ENCODE measurements around the gene SUN1.

Gene SUN1

DNA sequence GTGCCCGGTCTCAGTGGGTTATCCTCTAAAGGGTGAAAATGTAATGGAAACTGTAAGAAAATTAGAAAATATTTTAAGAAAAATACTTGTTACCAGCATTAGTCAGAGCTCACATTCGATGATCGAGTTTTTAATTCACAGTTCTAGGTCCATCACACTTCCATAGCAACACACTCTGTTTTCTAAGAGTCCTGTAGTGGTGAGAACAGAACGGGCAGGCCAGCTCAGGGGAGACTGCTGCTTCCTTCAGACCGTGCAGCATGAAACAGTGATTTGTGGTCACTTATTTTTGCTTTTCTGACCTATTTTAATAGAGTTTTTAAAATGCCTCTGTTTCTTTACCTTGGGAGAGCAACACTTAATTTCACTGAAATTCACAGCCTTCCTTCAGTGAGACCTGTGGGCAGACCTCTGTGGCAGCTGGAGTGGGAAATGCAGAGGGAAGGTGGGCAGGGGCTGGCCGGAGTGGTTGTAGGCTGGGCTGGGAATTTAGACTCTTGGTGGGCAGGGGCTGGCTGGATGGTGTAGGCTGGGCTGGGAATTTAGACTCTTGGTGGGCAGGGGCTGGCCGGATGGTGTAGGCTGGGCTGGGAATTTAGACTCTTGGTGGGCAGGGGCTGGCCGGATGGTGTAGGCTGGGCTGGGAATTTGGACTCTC is 1.5 kb downstream of the SUN1 start:
- Histone ChIP-seq H3K36me3 (ENCODE audit: control insufficient read depth in 2 of 2, insufficient read depth in 1 of 2, low read length in 2 of 2) (peaks cover 6 to 9% of the 10 kb centered on the region in 2 experiments; a peak in 2 of 3 replicates), H3K27ac (ENCODE audit: extremely low read depth, low read depth, low read length) (no peak overlapping the region), H3K4me1 (ENCODE audit: control insufficient read depth, insufficient read depth, low read length) (peaks cover 13% of the 10 kb centered on the region), H3K9me3 (ENCODE audit: control insufficient read depth, insufficient read depth, low read depth, low read length) (no peaks in the 10 kb centered on the region), H3K4me3 (ENCODE audit: low read depth, low read length) (no peak overlapping the region)
- CTCF ChIA-PET: interaction anchor here (0.6 to 1.3 kb wide), 3 partner anchors 15 to 62 kb away, joined by 3 to 5 read pairs (median 3); no protein-coding TSS in a partner anchor
- TF ChIP-seq ZFHX2 (tag by site-specific recombination; conservative IDR thresholded peaks at IDR 0.05) (peak; percentile 54), EGR2 (tag by site-specific recombination; IDR thresholded peaks at IDR 0.05; ENCODE audit: low read depth) (peak; percentile 83), ZNF311 (tag by site-specific recombination; IDR thresholded peaks at IDR 0.05; ENCODE audit: borderline replicate concordance) (no peak), ZNF404 (tag by site-specific recombination; IDR thresholded peaks at IDR 0.05) (no peak)
- POLR2A ChIA-PET: no interaction called here

GRCh38 chr7:834277-834676 is 2.0 kb downstream of the SUN1 start:
- POLR2A ChIA-PET: no interaction called here
- Histone ChIP-seq H3K9me3 (ENCODE audit: control insufficient read depth, insufficient read depth, low read depth, low read length) (no peaks in the 10 kb centered on the region), H3K36me3 (ENCODE audit: control insufficient read depth in 2 of 2, insufficient read depth in 1 of 2, low read length in 2 of 2) (peaks cover 6 to 15% of the 10 kb centered on the region in 2 experiments; a peak in 2 of 3 replicates), H3K4me3 (ENCODE audit: low read depth, low read length) (no peak overlapping the region), H3K27ac (ENCODE audit: extremely low read depth, low read depth, low read length) (no peak overlapping the region), H3K4me1 (ENCODE audit: control insufficient read depth, insufficient read depth, low read length) (peaks cover 13% of the 10 kb centered on the region)
- CTCF ChIA-PET: interaction anchor here (1.3 kb wide), 1 partner anchor 21 kb away, joined by 5 read pairs; no protein-coding TSS in a partner anchor
- no peak for TF ChIP-seq ZNF423 (tag by site-specific recombination; IDR thresholded peaks at IDR 0.05)
- TF ChIP-seq ZNF639 (tag by site-specific recombination; IDR thresholded peaks at IDR 0.05): no peak
- no peak for TF ChIP-seq ZSCAN5A (tag by site-specific recombination; IDR thresholded peaks at IDR 0.05)
- TF ChIP-seq ZNF596 (tag by site-specific recombination; IDR thresholded peaks at IDR 0.05): no peak
- TF ChIP-seq ZNF521 (tag by site-specific recombination; IDR thresholded peaks at IDR 0.05): no peak
- TF ChIP-seq ZSCAN18 (tag by site-specific recombination; IDR thresholded peaks at IDR 0.05): no peak
- no peak for TF ChIP-seq ZNF692 (tag by site-specific recombination; IDR thresholded peaks at IDR 0.05)
- TF ChIP-seq ZBTB26 (tag by site-specific recombination; optimal IDR thresholded peaks at IDR 0.05): no peak
- TF ChIP-seq ZNF768 (tag by site-specific recombination; IDR thresholded peaks at IDR 0.05): no peak
- TF ChIP-seq ZBTB21 (tag by site-specific recombination; IDR thresholded peaks at IDR 0.05): no peak

Measured in HEK293 (cell line).